Heart left ventricle (tissue), 16 donors: ENCODE measurements around the gene BORCS8. TPM values are rescaled to one million over a fixed set of nuclear protein-coding genes. Genes with fewer than 3 reads are reported as not detected.

Experiments
- ATAC-seq, 4 donors: fragments of 200-7000 bp; cut with Tn5 transposase; one replicate each; pipeline ENCODE4 v1.9.1; 2020 to 2022; ENCODE audit warnings: moderate library complexity in 4 of 4, mild to moderate bottlenecking in 3 of 4, moderate number of reproducible peaks in 1 of 4
- DNase-seq, 5 donors: peaks; one replicate each; pipeline ENCODE4 v3.0.0-alpha.2; 2020
- H3K27ac ChIP-seq, 12 donors: fragments of 200-600 bp; sonication (generic) in 4 of 12; one replicate each; pipeline versions ENCODE4 v1.5.0 to v1.8.0; 2016 to 2022; ENCODE audit warnings: mild to moderate bottlenecking in 2 of 12
- H3K27me3 ChIP-seq, 9 donors: fragments of 200-600 bp; sonication (generic) in 2 of 9; one replicate each; pipeline versions ENCODE4 v1.5.1 to v1.8.0; 2016 to 2022; ENCODE audit warnings: mild to moderate bottlenecking in 3 of 9
- H3K36me3 ChIP-seq, 9 donors: fragments of 200-600 bp; sonication (generic) in 2 of 9; one replicate each; pipeline versions ENCODE4 v1.5.0 to v1.8.0; 2018 to 2022; ENCODE audit warnings: mild to moderate bottlenecking in 2 of 9
- H3K4me1 ChIP-seq, 12 donors: fragments of 200-600 bp; sonication (generic) in 4 of 12; one replicate each; pipeline versions ENCODE4 v1.5.0 to v1.8.0; 2016 to 2022; ENCODE audit warnings: mild to moderate bottlenecking in 3 of 12
- H3K4me3 ChIP-seq, 12 donors: fragments of 200-600 bp; sonication (generic) in 4 of 12; one replicate each; pipeline versions ENCODE4 v1.5.0 to v1.8.0; 2017 to 2022; ENCODE audit warnings: mild to moderate bottlenecking in 9 of 12, moderate library complexity in 4 of 12
- H3K9me3 ChIP-seq, 12 donors: fragments of 200-600 bp; sonication (generic) in 4 of 12; one replicate each; pipeline versions ENCODE4 v1.5.0 to v1.8.0; 2016 to 2022; ENCODE audit warnings: mild to moderate bottlenecking in 1 of 12
- CTCF ChIP-seq, 12 donors: fragments of 200-600 bp; sonication (generic) in 4 of 12; IDR thresholded peaks; one replicate each; pipeline versions ENCODE4 v1.5.0 to v1.8.0; 2018 to 2022; ENCODE audit warnings: antibody characterized with exemption in 12 of 12, mild to moderate bottlenecking in 5 of 12
- POLR2A ChIP-seq, 2 donors: fragments of 450-650 bp; IDR thresholded peaks; one replicate each; pipeline ENCODE4 v1.6.1; 2017; ENCODE audit warnings: antibody characterized with exemption in 2 of 2, mild to moderate bottlenecking in 2 of 2, moderate library complexity in 2 of 2
- WGBS, 4 donors: extraction: QIAGEN DNeasy Blood & Tissue Kit in 2 of 4; methylation state at CpG; one replicate each; pipeline versions ENCODE4 v1.1.5 to v1.1.7; 2013 to 2018; 5-methylcytosine and 5-hydroxymethylcytosine counted together
- intact Hi-C, 10 donors: fragments of 100-400 bp; cut with DNase I; formaldehyde crosslinking; loops; one replicate each; pipeline versions ENCODE4 v1.11.1 to v1.14.2; 2022
- polyA plus RNA-seq, 2 donors: library from polyadenylated mRNA; stranded (reverse); fragments of 200-250 nt; gene quantifications; one replicate each; pipeline ENCODE4 v1.2.3, GENCODE V29; 2013
- total RNA-seq, 9 donors: library from RNA; depleted of rRNA in 2 of 9; stranded (reverse); fragments of >200 nt in 2 of 9; fragmentation: NEBNext Ultra II Directional in 3 of 9; extraction: Animal tissue kit (Norgen Biotek cat#: 25700) in 3 of 9; gene quantifications; one replicate each; pipeline versions ENCODE4 v1.1.0 to v1.2.4, GENCODE V29; 2016 to 2023
- donor health status: ischemic (EF 13 %, LVEDD 7.1; RV severe dilation, severe dysfunction).
- donor health status: healthy with polysubstance abuse.
- donor health status: DM: no; HTN: yes; CAD: no.
- donor health status: DM: no; HTN: no; CAD: no.
- donor health status: ischemic (EF 25% LVEDD 6.9; RV normal size, moderate dysfunction).
- donor health status: ischemic (EF 25% LVEDD 5.7; RV mildly dilated, moderate dysfunction).
- donor health status: healthy.
- donor health status: DM: yes; HTN: yes; CAD: no.
- donor health status: ischemic (EF 35%, LVEDD 5.7; RV mildly dilated, moderate dysfunction).
- donor health status: nonischemic (EF 11% LVEDD 7.7; RV severe dilation, severe dysfunction).
- donor health status: DM: yes; HTN: yes; CAD: no.
- donor health status: PGD.
- donor health status: ischemic (EF 29% LVEDD 5.4; RV normal size, mild dysfunction).
- donor health status: nonischemic (EF 23%, LVEDD 6.1; RV moderate dilation, normal function).

BORCS8 gene
- total and polyA plus RNA-seq, 11 donors = 14.4 to 28.9 (median 22.7) TPM

GRCh38 chr19:19230999-19231398 lies 39.0 kb upstream of the BORCS8 start:
- WGBS, 4 donors = 81 to 87% (median 82%) methylated on average over 9 of the region's 9 CpGs
- no peak overlapping the region for H3K4me3 ChIP-seq
- DNase-seq (no peak), ATAC-seq (no peak)
- intact Hi-C loops = no loop called here
- H3K27ac ChIP-seq = no peak overlapping the region
- H3K27me3 ChIP-seq = peaks cover under 1 to 27% (median 16%) of the 10 kb centered on the region in 9 donors
- H3K36me3 ChIP-seq = no peaks in the 10 kb centered on the region
- H3K4me1 ChIP-seq = no peaks in the 10 kb centered on the region
- TF ChIP-seq CTCF (IDR thresholded peaks at IDR 0.05) = no peak
- no peak for TF ChIP-seq POLR2A (IDR thresholded peaks at IDR 0.05)
- H3K9me3 ChIP-seq = peaks cover 0 to 28% (median 24%) of the 10 kb centered on the region in 12 donors

- Histone ChIP-seq H3K27ac (no peak overlapping the region), H3K4me3 (no peak overlapping the region), H3K27me3 (peaks cover 14 to 40% (median 27%) of the 10 kb centered on the region in 9 donors), H3K4me1 (peaks cover 0 to 10% (median 4%) of the 10 kb centered on the region in 12 donors), H3K36me3 (no peaks in the 10 kb centered on the region), H3K9me3 (peaks cover 0 to 15% (median 14%) of the 10 kb centered on the region in 12 donors)
- no peak for DNase-seq
- 83 to 92% (median 86%) methylated on average over 3 of the region's 3 CpGs for WGBS, 4 donors
- no peak for ATAC-seq
- TF ChIP-seq CTCF (IDR thresholded peaks at IDR 0.05) = no peak
- no peak for TF ChIP-seq POLR2A (IDR thresholded peaks at IDR 0.05)
- intact Hi-C loops = no loop called here
These were observed 37.7 kb upstream of the BORCS8 start for GRCh38 chr19:19229701-19230100.

GRCh38 chr19:19227217-19227616 lies 35.3 kb upstream of the BORCS8 start:
- no peaks in the 10 kb centered on the region for H3K36me3 ChIP-seq
- peaks cover 0 to 11% (median 4%) of the 10 kb centered on the region in 12 donors for H3K4me1 ChIP-seq
- H3K27ac ChIP-seq = no peak overlapping the region
- TF ChIP-seq POLR2A (IDR thresholded peaks at IDR 0.05) = no peak
- no peak for TF ChIP-seq CTCF (IDR thresholded peaks at IDR 0.05)
- peaks cover 18 to 50% (median 33%) of the 10 kb centered on the region in 9 donors for H3K27me3 ChIP-seq
- DNase-seq (no peak), ATAC-seq (no peak)
- no peaks in the 10 kb centered on the region for H3K9me3 ChIP-seq
- intact Hi-C loops = no loop called here
- 56 to 88% (median 82%) methylated on average over 1 to 4 of the region's 4 CpGs for WGBS, 4 donors
- H3K4me3 ChIP-seq = no peak overlapping the region

- no peaks in the 10 kb centered on the region for H3K9me3 ChIP-seq
- intact Hi-C loops = no loop called here
- H3K36me3 ChIP-seq = no peaks in the 10 kb centered on the region
- DNase-seq (no peak), ATAC-seq (no peak)
- H3K4me1 ChIP-seq = peaks cover 0 to 11% (median 4%) of the 10 kb centered on the region in 12 donors
- TF ChIP-seq POLR2A (IDR thresholded peaks at IDR 0.05) (no peak), CTCF (IDR thresholded peaks at IDR 0.05) (no peak)
- 50 to 66% (median 61%) methylated on average over 7 to 10 of the region's 10 CpGs for WGBS, 4 donors
- H3K4me3 ChIP-seq = no peak overlapping the region
- H3K27me3 ChIP-seq = peaks cover 18 to 54% (median 33%) of the 10 kb centered on the region in 9 donors
- no peak overlapping the region for H3K27ac ChIP-seq
These were observed 34.7 kb upstream of the BORCS8 start for GRCh38 chr19:19226663-19227062.
